Loucy (cell line): ENCODE measurements around the gene LEF1.

Experiments used
- H2AFZ ChIP-seq: fragments of 200-600 bp; sonication (generic); 2 replicates; pipeline ENCODE4 v1.6.0; 2016; ENCODE audit warnings: antibody characterized with exemption, mild to moderate bottlenecking, low read length, moderate library complexity
- H3F3A ChIP-seq: fragments of 200-600 bp; 2 replicates; pipeline ENCODE4 v1.6.0; 2016; ENCODE audit warnings: antibody characterized with exemption, low read depth, mild to moderate bottlenecking
- H3K27me3 ChIP-seq: fragments of 200-600 bp; sonication (generic); 2 replicates; pipeline ENCODE4 v1.6.1; 2014; ENCODE audit warnings: low read length, mild to moderate bottlenecking; ENCODE audit not compliant: insufficient read depth, poor library complexity, severe bottlenecking
- H3K36me3 ChIP-seq: fragments of 200-600 bp; sonication (generic); 2 replicates; pipeline ENCODE4 v1.6.1; 2016; ENCODE audit warnings: low read length; ENCODE audit not compliant: insufficient read depth
- H3K4me1 ChIP-seq: fragments of 200-600 bp; sonication (generic); 2 replicates; pipeline ENCODE4 v1.5.1; 2014; ENCODE audit warnings: low read length, mild to moderate bottlenecking; ENCODE audit not compliant: insufficient read depth, poor library complexity, severe bottlenecking
- H3K4me2 ChIP-seq: fragments of 200-600 bp; sonication (generic); 2 replicates; pipeline ENCODE4 v1.6.0; 2014; ENCODE audit warnings: antibody characterized with exemption, low read length, low read depth, mild to moderate bottlenecking; ENCODE audit not compliant: poor library complexity, severe bottlenecking
- H3K4me3 ChIP-seq: fragments of 200-600 bp; sonication (generic); 2 replicates; pipeline ENCODE4 v1.5.1; 2014; ENCODE audit warnings: low read length, mild to moderate bottlenecking, mixed read lengths; ENCODE audit not compliant: poor library complexity, severe bottlenecking
- H3K79me2 ChIP-seq: fragments of 200-600 bp; sonication (generic); 2 replicates; pipeline ENCODE4 v1.6.1; 2014; ENCODE audit warnings: low read length; ENCODE audit not compliant: insufficient read depth
- H3K9ac ChIP-seq: fragments of 200-600 bp; sonication (generic); 2 replicates; pipeline ENCODE4 v1.6.0; 2014; ENCODE audit warnings: mild to moderate bottlenecking, low read depth, low read length, moderate library complexity; ENCODE audit not compliant: poor library complexity, severe bottlenecking
- H3K9me2 ChIP-seq: fragments of 200-600 bp; sonication (generic); replicated peaks from 2 replicates; pipeline ENCODE4 v1.6.1; 2016; ENCODE audit warnings: low read depth, low read length, mixed read lengths
- H3K9me3 ChIP-seq: fragments of 200-600 bp; sonication (generic); 2 replicates; pipeline ENCODE4 v1.6.1; 2014; ENCODE audit warnings: mild to moderate bottlenecking, antibody characterized with exemption, low read length, low read depth; ENCODE audit not compliant: insufficient read depth
- H4K20me1 ChIP-seq: fragments of 200-600 bp; sonication (generic); 2 replicates; pipeline ENCODE4 v1.6.0; 2014; ENCODE audit warnings: antibody characterized with exemption, low read length, mild to moderate bottlenecking; ENCODE audit not compliant: insufficient read depth, poor library complexity, severe bottlenecking
- CTCF ChIP-seq: fragments of 200-600 bp; sonication (generic); conservative IDR thresholded peaks from 2 replicates; pipeline ENCODE4 v1.5.1; 2014; ENCODE audit warnings: mild to moderate bottlenecking, antibody characterized with exemption, low read length
- EZH2phosphoT487 ChIP-seq: fragments of 200-600 bp; IDR thresholded peaks from 2 replicates; pipeline ENCODE4 v1.6.1; 2018; ENCODE audit warnings: antibody characterized with exemption, mild to moderate bottlenecking, moderate library complexity, borderline replicate concordance

LEF1 gene

DNA sequence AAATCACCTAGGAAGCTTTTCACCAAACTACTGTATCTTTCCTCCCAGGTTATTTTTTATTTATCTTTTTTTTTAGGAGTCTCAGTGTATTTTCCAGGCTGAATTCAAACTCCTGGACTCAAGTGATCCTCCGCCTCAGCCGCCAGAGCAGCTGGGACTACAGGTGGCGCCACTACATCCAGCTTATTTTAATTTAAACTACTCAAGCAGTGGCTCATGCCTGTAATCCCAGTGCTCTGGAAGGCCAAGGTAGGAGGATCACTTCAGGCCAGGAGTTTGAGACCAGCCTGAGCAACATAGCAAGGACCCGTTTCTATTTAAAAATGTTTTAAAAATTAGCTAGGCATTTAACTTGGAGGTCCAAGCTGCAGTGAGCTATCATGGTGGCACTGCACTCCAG is 37.8 kb downstream of the LEF1 start:
- H2AFZ ChIP-seq: no peak overlapping the region
- peaks cover 100% of the 10 kb centered on the region for H3K79me2 ChIP-seq
- H3K9me3 ChIP-seq: no peaks in the 10 kb centered on the region
- peaks cover 81% of the 10 kb centered on the region for H3K36me3 ChIP-seq
- no peaks in the 10 kb centered on the region for H3K27me3 ChIP-seq
- H3F3A ChIP-seq: no peaks in the 10 kb centered on the region
- H3K4me2 ChIP-seq: no peak overlapping the region
- H4K20me1 ChIP-seq: peaks cover 97% of the 10 kb centered on the region
- no peak overlapping the region for H3K9ac ChIP-seq
- no peak for TF ChIP-seq EZH2phosphoT487
- peak; percentile 54 for TF ChIP-seq CTCF
- H3K4me3 ChIP-seq: no peak overlapping the region
- H3K4me1 ChIP-seq: peaks cover 4% of the 10 kb centered on the region
- no peaks in the 10 kb centered on the region for H3K9me2 ChIP-seq

DNA sequence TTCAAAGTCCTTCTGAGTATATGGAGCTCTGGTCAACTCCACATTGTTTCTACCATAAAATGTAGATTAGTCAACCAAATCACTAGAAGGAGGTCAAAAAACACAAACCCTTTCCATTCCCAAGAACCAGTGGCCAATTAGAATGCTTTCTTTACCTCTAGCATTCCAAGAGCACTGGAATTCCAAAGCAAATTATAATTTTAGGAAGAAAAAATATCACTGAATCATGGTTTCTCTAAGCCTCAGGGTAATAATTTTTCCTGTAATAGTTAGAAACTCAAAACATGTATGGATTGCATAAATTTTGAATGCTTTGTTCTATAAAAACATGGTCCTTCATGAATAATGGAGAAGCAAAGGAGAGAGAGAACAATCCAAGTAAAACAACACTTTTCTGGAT is 39.5 kb downstream of the LEF1 start:
- Histone ChIP-seq H3K9me2 (no peaks in the 10 kb centered on the region), H3K4me1 (no peaks in the 10 kb centered on the region), H3K9ac (no peak overlapping the region), H3K79me2 (peaks cover 99% of the 10 kb centered on the region), H2AFZ (no peak overlapping the region), H3K4me3 (no peak overlapping the region), H3K36me3 (peaks cover 76% of the 10 kb centered on the region), H3K4me2 (no peak overlapping the region), H3K27me3 (no peaks in the 10 kb centered on the region), H3F3A (no peaks in the 10 kb centered on the region), H3K9me3 (no peaks in the 10 kb centered on the region), H4K20me1 (peaks cover 88% of the 10 kb centered on the region)
- TF ChIP-seq EZH2phosphoT487 (no peak), CTCF (no peak)

DNA sequence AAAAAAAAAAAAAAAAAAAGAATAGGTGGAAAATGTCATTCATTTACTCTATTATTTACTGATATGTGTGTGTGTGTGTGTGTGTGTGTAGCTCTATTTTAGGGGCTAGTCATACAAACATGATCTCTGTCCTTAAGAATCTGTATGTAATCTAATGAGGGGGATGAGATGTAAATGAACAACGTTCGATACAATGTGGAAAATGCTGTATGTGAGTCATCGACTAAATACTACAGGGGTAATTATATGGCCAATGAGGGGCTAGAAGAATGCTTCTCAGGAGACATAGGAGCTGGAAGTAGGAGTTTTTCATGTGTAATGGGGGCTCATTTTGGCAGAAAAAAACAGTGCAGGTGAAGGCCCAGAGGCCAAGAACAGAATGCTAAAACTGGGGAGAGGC is 41.9 kb downstream of the LEF1 start:
- H3K79me2 ChIP-seq: peaks cover 99% of the 10 kb centered on the region
- H3K4me3 ChIP-seq: no peak overlapping the region
- no peak overlapping the region for H3K4me2 ChIP-seq
- no peak overlapping the region for H2AFZ ChIP-seq
- H3K9me2 ChIP-seq: no peaks in the 10 kb centered on the region
- no peaks in the 10 kb centered on the region for H3K27me3 ChIP-seq
- no peak for TF ChIP-seq EZH2phosphoT487
- no peak for TF ChIP-seq CTCF
- no peak overlapping the region for H3K9ac ChIP-seq
- peaks cover 3% of the 10 kb centered on the region for H3K4me1 ChIP-seq
- H3K36me3 ChIP-seq: peaks cover 76% of the 10 kb centered on the region
- peaks cover 82% of the 10 kb centered on the region for H4K20me1 ChIP-seq
- no peaks in the 10 kb centered on the region for H3K9me3 ChIP-seq
- H3F3A ChIP-seq: no peaks in the 10 kb centered on the region
